Osteoblast (primary cell): ENCODE data around the gene CBFB. TPM values are rescaled to one million over a fixed set of nuclear protein-coding genes. Genes with fewer than 3 reads are reported as not detected.
A peak's percentile ranks its signal among the peaks of the same experiment; 100 is the strongest.
"Not testable (repeated sequence)": the region's sequence is repeated elsewhere in the genome, so short reads cannot be mapped to it uniquely, and the experiment has no call there.

Experiments used
- DNase-seq: peaks from one replicate; pipeline ENCODE4 v3.0.0; 2011; ENCODE audit warnings: low spot score, mixed read lengths; ENCODE audit not compliant: insufficient read length; ENCODE audit errors: missing footprints
- H2AFZ ChIP-seq: 2 replicates; pipeline ENCODE4 v1.6.0; 2011; ENCODE audit warnings: mild to moderate bottlenecking, low read length
- H3K27ac ChIP-seq: 2 replicates; pipeline ENCODE4 v1.5.1; 2011; ENCODE audit warnings: mild to moderate bottlenecking, low read depth, low read length, moderate library complexity
- H3K27me3 ChIP-seq: 2 replicates; pipeline ENCODE4 v1.6.0; 2012; ENCODE audit warnings: mild to moderate bottlenecking, control low read depth, inconsistent platforms, low read length, moderate library complexity; ENCODE audit not compliant: insufficient read depth
- H3K36me3 ChIP-seq: 2 replicates; pipeline ENCODE4 v1.5.1; 2011; ENCODE audit warnings: mild to moderate bottlenecking, low read length, control low read depth, moderate library complexity; ENCODE audit not compliant: insufficient read depth
- H3K4me1 ChIP-seq: 2 replicates; pipeline ENCODE4 v1.5.1; 2011; ENCODE audit warnings: mild to moderate bottlenecking, low read length, control low read depth, moderate library complexity; ENCODE audit not compliant: insufficient read depth
- H3K4me2 ChIP-seq: 2 replicates; pipeline ENCODE4 v1.6.0; 2011; ENCODE audit warnings: mild to moderate bottlenecking, low read length; ENCODE audit not compliant: insufficient read depth
- H3K4me3 ChIP-seq: fragments of 200-600 bp; sonication (generic); 3 replicates; pipeline ENCODE4 v1.5.1; 2012; ENCODE audit warnings: mild to moderate bottlenecking, low read length, inconsistent platforms; ENCODE audit not compliant: insufficient read depth
- H3K79me2 ChIP-seq: 2 replicates; pipeline ENCODE4 v1.6.0; 2012; ENCODE audit warnings: mild to moderate bottlenecking, low read length, control low read depth, inconsistent platforms; ENCODE audit not compliant: insufficient read depth
- H3K9me3 ChIP-seq: 2 replicates; pipeline ENCODE4 v1.5.1; 2011; ENCODE audit warnings: low read depth, low read length, control low read depth
- H4K20me1 ChIP-seq: 2 replicates; pipeline ENCODE4 v1.6.0; 2012; ENCODE audit warnings: mild to moderate bottlenecking, low read length, control low read depth; ENCODE audit not compliant: insufficient read depth
- total RNA-seq: library from RNA; depleted of rRNA; stranded (reverse); fragments of >200 nt; gene quantifications from 2 replicates; pipeline ENCODE4 v1.2.3, GENCODE V29; 2012
- TF ChIP-seq, protein P1 (sequence below): IDR thresholded peaks from 2 replicates; pipeline ENCODE4 v1.5.1; 2011; ENCODE audit warnings: mild to moderate bottlenecking, low read depth, low read length, moderate library complexity; ENCODE audit errors: extremely low read depth

Gene CBFB
- total RNA-seq, 1 donor = 63.0 TPM

DNA sequence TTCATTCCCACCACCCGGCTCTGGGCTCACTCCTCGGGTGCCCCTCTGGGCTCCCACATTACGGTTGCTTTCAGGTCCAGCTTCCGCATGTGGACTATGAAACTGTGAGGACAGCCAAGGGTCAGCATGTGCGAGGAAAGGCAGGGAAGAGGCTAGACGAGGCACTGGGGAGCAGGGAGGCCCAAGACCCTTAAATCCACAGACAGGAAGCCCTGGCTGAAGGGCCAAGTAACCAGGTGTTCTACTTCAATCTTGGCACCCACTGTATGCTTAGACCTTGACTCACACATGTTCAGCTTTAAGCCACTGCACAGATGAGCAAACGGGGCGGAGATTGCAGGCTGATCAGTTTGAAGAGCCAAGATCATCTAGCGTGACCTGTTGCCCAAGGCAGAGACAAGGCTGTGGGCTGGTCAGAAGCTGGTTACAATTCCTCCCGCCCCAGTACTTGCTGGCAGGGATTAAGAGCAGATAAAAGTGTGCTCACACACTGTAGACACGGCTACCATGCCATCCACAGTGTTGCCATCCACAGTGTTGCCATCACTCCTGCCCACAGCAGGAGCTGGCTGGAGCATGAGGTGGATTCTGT lies 40.7 kb upstream of the CBFB start, which contains the start of gene CES4A:
Gene CES4A, plus strand, starts transcription at position 393 of the 592 bp plus-strand sequence. Its CDS starts 184 bp downstream, at position 577.
- no peak within 1 kb of the TSS for H2AFZ ChIP-seq

DNA sequence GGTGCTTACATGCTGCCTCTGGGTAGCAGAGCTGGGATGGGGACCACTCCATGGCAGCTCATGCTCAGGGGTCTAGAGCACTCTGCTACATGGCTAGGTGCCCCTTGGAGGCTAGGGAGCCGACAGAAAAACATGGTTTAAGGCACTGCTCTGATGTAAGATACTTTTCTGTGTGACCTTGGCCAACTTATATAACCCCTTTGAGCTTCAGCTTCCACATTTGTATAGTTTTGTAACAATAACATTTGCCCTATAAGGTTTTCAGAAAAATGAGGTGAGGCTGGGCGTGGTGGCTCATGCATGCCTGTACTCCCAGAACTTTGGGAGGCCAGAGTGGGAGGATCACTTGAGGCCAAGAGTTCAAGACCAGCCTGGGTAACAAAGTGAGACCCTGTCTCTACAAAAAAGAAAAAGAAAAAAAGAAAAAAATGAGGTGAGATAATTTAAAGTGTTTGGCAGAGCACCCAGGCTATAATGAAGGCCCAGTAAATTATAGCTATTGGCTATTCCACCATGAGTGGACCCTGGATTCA lies 37.3 kb upstream of the CBFB start:
- no peaks in the 10 kb centered on the region for H3K36me3 ChIP-seq
- no peaks in the 10 kb centered on the region for H3K79me2 ChIP-seq
- DNase-seq = no peak
- no peak overlapping the region for H3K27ac ChIP-seq
- H3K4me2 ChIP-seq = no peak overlapping the region
- no peak overlapping the region for H2AFZ ChIP-seq
- TF ChIP-seq, protein P1, sequence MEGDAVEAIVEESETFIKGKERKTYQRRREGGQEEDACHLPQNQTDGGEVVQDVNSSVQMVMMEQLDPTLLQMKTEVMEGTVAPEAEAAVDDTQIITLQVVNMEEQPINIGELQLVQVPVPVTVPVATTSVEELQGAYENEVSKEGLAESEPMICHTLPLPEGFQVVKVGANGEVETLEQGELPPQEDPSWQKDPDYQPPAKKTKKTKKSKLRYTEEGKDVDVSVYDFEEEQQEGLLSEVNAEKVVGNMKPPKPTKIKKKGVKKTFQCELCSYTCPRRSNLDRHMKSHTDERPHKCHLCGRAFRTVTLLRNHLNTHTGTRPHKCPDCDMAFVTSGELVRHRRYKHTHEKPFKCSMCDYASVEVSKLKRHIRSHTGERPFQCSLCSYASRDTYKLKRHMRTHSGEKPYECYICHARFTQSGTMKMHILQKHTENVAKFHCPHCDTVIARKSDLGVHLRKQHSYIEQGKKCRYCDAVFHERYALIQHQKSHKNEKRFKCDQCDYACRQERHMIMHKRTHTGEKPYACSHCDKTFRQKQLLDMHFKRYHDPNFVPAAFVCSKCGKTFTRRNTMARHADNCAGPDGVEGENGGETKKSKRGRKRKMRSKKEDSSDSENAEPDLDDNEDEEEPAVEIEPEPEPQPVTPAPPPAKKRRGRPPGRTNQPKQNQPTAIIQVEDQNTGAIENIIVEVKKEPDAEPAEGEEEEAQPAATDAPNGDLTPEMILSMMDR = no peak
- H4K20me1 ChIP-seq = no peaks in the 10 kb centered on the region
- H3K9me3 ChIP-seq = no peaks in the 10 kb centered on the region
- no peak overlapping the region for H3K4me3 ChIP-seq
- H3K27me3 ChIP-seq = no peaks in the 10 kb centered on the region
- peaks cover 4% of the 10 kb centered on the region for H3K4me1 ChIP-seq

More for the DNA sequence above, 40.7 kb upstream of the CBFB start, which contains the start of gene CES4A:
- no peak within 1 kb of the TSS for H3K4me2 ChIP-seq
- no peaks in the 10 kb centered on the region for H3K79me2 ChIP-seq
- H3K4me3 ChIP-seq = no peak within 1 kb of the TSS
- H3K9me3 ChIP-seq = no peaks in the 10 kb centered on the region
- H3K36me3 ChIP-seq = no peaks in the 10 kb centered on the region
- DNase-seq = no peak
- no peak within 1 kb of the TSS for H3K27ac ChIP-seq
- H3K4me1 ChIP-seq = no peaks in the 10 kb centered on the region
- TF ChIP-seq, protein P1 = no peak
- no peaks in the 10 kb centered on the region for H3K27me3 ChIP-seq
- H4K20me1 ChIP-seq = no peaks in the 10 kb centered on the region

DNA sequence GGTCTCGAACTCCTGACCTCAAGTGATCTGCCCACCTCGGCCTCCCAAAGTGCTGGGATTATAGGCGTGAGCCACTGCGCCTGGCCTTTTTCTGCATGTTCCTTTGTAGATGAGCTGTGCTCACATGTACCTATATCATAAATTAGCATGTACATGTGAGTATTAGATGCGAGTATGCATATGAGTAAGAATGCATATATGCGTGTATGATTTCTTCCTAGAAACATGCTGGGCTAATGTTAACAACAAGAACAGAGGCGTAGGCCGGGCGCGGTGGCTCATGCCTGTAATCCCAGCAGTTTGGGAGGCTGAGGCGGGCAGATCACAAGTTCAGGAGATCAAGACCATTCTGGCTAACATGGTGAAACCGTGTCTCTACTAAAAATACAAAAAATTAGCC lies 35.4 kb upstream of the CBFB start:
- DNase-seq, H3K36me3 ChIP-seq, H3K9me3 ChIP-seq, H2AFZ ChIP-seq, H3K79me2 ChIP-seq, H4K20me1 ChIP-seq, H3K4me1 ChIP-seq, H3K27me3 ChIP-seq, H3K4me3 ChIP-seq, H3K27ac ChIP-seq, H3K4me2 ChIP-seq: not testable (repeated sequence)

DNA sequence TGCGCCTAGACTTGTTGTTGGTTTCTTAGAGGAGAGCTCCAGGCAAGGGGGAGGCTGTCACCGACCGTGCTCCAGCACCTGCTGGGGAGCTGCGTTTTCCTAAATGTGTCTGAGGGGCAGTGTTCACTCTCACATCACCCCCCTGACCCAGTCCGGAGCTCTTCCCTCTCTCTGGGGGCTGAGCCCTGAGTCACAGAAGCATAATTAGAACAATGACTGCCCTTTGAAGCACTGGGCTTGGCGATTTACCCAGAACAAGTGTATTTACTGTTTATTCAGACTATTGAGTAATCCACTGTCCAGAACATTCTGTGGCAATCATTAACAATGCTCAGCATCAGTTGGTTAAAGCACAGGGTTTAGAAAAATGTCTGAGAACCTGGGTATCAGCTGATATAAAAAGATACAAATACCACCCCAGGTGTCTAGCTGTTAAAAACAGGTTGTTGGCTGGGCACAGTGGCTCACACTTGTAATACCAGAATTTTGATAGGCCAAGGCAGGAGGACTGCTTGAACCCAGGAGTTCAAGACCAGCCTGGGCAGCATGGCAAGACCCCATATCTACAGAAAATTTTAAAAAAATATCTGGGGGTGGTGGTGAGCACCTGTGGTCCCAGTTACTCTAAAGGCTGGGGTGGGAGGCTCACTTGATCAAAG lies 32.5 kb upstream of the CBFB start:
- H3K4me1 ChIP-seq = peaks cover 7% of the 10 kb centered on the region
- no peak overlapping the region for H3K4me2 ChIP-seq
- no peaks in the 10 kb centered on the region for H3K36me3 ChIP-seq
- no peak overlapping the region for H2AFZ ChIP-seq
- peaks cover 6% of the 10 kb centered on the region for H3K27me3 ChIP-seq
- H4K20me1 ChIP-seq = no peaks in the 10 kb centered on the region
- no peak overlapping the region for H3K27ac ChIP-seq
- no peaks in the 10 kb centered on the region for H3K9me3 ChIP-seq
- no peak overlapping the region for H3K4me3 ChIP-seq
- TF ChIP-seq, protein P1 = no peak
- H3K79me2 ChIP-seq = no peaks in the 10 kb centered on the region
- peak; percentile 96 for DNase-seq
